ENCODE measurements around the gene TMEM178A. TPM values are rescaled to one million over a fixed set of nuclear protein-coding genes. Genes with fewer than 3 reads are reported as not detected.
A peak's percentile ranks its signal among the peaks of the same experiment; 100 is the strongest.

Gene TMEM178A
- total RNA-seq, 4 donors from 2014 or later = 1.9 to 6.5 (median 4.0) TPM

GRCh38 chr2:39728941-39729351 lies 63.2 kb downstream of the TMEM178A start:
- TF ChIP-seq CTCF (IDR thresholded peaks at IDR 0.05) (peak; percentile 41 to 79 (median 60)), POLR2A (IDR thresholded peaks at IDR 0.05) (no peak)
- no peak overlapping the region for H3K27ac ChIP-seq
- H3K9me3 ChIP-seq = no peaks in the 10 kb centered on the region
- H3K4me1 ChIP-seq = peaks cover 4 to 8% of the 10 kb centered on the region in 2 donors
- no peaks in the 10 kb centered on the region for H3K27me3 ChIP-seq
- DNase-seq = peak; percentile 47 to 65
- no peaks in the 10 kb centered on the region for H3K36me3 ChIP-seq
- H3K4me3 ChIP-seq (replicated peaks in 1 of 3) = no peak overlapping the region
- 57% methylated on average over 5 of the region's 5 CpGs for WGBS, 2 donors
- intact Hi-C loops (cut with DNase I) = no loop called here

DNA sequence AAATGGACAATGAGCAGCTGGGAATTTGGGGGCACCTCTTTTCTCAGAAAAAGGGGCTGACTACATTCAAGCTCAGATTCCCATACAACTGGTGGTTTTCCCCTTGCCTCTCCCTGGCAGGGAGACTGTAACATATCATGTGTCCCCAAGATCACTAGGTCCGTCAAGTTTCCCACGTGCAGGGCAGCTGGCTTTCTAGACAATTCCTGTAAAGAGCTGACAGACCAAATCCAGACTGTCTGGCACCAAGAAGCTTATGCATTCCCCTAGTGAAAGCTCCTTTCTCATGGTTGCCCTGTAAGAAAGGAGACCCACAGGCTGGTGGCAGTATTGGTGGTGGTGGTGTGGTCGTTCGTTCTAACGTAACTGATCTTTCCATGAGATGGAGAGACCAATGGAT lies 64.6 kb downstream of the TMEM178A start:
- H3K9me3 ChIP-seq = no peaks in the 10 kb centered on the region
- WGBS, 2 donors = 68 to 79% methylated on average over 4 to 5 of the region's 5 CpGs
- H3K36me3 ChIP-seq = no peaks in the 10 kb centered on the region
- no peaks in the 10 kb centered on the region for H3K4me1 ChIP-seq
- no peak overlapping the region for H3K4me3 ChIP-seq (replicated peaks in 1 of 3)
- no peak for DNase-seq
- intact Hi-C loops (cut with DNase I) = loop anchor here (10.0 kb wide), 1 partner anchor 135 kb away; no protein-coding TSS in a partner anchor
- H3K27ac ChIP-seq = no peak overlapping the region
- H3K27me3 ChIP-seq = no peaks in the 10 kb centered on the region
- no peak for TF ChIP-seq CTCF (IDR thresholded peaks at IDR 0.05)
- TF ChIP-seq POLR2A (IDR thresholded peaks at IDR 0.05) = no peak

- Histone ChIP-seq H3K27ac (no peak overlapping the region), H3K27me3 (no peaks in the 10 kb centered on the region), H3K9me3 (no peaks in the 10 kb centered on the region), H3K4me1 (no peaks in the 10 kb centered on the region), H3K4me3 (replicated peaks in 1 of 3) (no peak overlapping the region), H3K36me3 (no peaks in the 10 kb centered on the region)
- intact Hi-C loops (cut with DNase I) = loop anchor here (10.0 kb wide), 1 partner anchor 136 kb away; no protein-coding TSS in a partner anchor
- no peak for DNase-seq
- WGBS, 2 donors = 95 to 100% methylated on average over 2 of the region's 2 CpGs
- TF ChIP-seq CTCF (IDR thresholded peaks at IDR 0.05) (peak in 3 of 6 experiments; percentile 51 to 58 (median 53)), POLR2A (IDR thresholded peaks at IDR 0.05) (no peak)
These were observed 65.1 kb downstream of the TMEM178A start for GRCh38 chr2:39730685-39731302.

GRCh38 chr2:39731546-39731945 lies 65.8 kb downstream of the TMEM178A start:
- no peaks in the 10 kb centered on the region for H3K36me3 ChIP-seq
- intact Hi-C loops (cut with DNase I) = loop anchor here (10.0 kb wide), 1 partner anchor 137 kb away; no protein-coding TSS in a partner anchor

More at GRCh38 chr2:39731546-39731945, 65.8 kb downstream of the TMEM178A start:
- H3K27me3 ChIP-seq = no peaks in the 10 kb centered on the region
- no peak overlapping the region for H3K27ac ChIP-seq
- TF ChIP-seq POLR2A (IDR thresholded peaks at IDR 0.05) = no peak
- no peak for TF ChIP-seq CTCF (IDR thresholded peaks at IDR 0.05)
- no peaks in the 10 kb centered on the region for H3K4me1 ChIP-seq
- no peak overlapping the region for H3K4me3 ChIP-seq (replicated peaks in 1 of 3)
- 91 to 93% methylated on average over 3 of the region's 3 CpGs for WGBS, 2 donors
- no peak for DNase-seq
- no peaks in the 10 kb centered on the region for H3K9me3 ChIP-seq
